Stimulated activated CD8-positive, alpha-beta memory T cell treated with anti-CD3 and anti-CD28 coated beads, Interleukin-15, amount 100 ng/mL, for 1 hour (primary cell): ENCODE results near the gene BCCIP.

Experiments
- DNase-seq: peaks from one replicate; pipeline ENCODE4 v3.0.0-alpha.2; 2020; ENCODE audit warnings: low read depth

Gene BCCIP

DNA sequence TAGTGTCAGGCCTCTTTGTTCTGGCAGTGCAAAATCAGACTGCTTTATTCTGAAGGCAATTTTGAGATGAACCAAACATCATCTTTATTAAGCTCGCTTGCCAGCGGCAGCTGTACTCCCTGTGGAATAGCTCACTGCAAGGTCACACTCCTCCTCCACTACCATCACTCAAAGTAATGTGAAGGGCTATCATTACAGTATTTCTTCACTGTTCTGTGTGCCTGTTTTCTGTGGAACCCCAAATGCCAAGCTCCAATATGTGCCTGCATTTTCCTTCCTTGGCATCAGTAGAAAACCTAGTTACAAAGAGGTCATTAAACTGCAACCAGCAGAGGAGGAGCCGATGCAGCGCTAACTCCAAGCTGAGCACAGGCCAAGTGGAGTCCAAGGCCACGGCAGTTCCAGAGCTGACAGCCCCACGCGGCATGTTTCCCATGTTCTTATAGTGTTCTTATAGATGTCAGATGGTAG lies 21.4 kb downstream of the BCCIP start:
- DNase-seq, result no peak

DNA sequence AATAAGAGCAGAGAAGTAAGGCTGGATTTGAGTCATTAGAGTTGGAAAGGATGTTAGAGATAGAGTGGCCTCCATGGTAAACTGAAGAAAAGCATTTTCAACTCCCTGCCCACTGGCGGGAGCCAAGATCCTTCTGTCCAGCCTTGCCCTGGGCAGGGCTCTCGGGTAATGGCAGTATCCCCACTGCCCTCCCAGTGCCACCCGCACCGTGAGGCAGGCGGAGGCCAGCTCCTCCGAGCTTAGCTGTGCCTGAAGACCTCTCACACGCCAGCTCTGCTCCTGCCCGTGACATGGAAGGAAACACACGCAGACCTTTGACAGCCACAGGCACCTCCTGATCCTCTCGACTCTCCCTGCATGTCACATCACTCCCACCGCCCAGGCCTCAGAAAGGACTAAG lies 22.3 kb downstream of the BCCIP start:
- DNase-seq, result no peak

DNA sequence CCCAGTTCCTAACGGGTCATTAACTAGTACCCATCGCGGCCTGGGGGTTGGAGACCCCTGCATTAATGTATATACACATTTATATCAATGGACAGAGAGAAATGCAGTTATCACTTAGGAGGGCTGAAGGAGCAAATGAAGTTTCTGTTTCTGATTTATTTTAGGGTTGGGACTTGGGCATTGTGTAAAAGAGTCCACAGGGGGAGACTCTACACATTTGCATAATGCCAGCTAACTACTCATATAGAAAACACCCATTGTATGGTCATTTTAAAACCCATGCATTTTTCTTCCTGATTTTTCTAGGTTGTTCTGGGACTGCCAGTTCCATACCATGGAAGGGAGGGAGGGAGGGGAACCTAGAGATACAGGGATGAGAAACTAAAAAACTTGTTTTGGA lies 23.5 kb downstream of the BCCIP start:
- DNase-seq, result no peak

DNA sequence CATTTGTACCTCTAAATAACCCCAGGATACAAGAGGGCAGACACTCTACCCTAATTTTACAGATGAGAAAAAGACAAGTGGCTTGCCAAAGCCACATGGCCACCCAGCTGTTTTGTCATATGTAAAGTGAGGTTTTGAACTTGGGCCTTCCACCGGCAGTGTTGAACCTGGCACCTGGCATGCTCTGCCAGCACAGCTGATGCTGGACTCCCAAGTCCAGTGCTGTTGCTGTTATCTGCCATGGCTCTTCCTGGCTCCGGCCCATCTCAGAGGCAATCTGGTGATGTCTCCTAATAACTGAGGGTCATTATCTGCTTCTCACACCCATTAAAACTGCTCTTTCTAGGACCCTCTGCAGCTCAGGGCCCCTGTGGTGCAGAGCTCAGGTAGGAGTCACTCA lies 25.0 kb downstream of the BCCIP start:
- DNase-seq, result no peak

DNA sequence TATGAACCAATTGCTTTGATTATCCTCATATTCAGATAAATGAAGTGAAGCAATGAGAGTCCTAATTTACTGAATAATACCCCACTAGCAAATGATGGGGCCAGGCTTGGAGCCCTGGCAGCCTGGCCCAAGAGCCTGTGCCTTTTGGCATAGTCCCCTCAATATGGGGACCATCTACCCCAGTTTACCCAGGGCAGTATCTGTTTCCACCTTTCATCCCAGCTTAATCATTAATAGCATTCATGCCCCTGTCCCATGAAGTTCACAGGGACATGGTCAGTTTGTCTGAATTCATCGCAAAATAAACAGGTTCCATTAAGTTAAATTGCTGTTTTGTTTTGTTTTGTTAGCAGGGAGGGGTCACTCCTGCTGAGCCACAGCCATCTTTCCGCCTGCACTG lies 25.5 kb downstream of the BCCIP start:
- DNase-seq, result no peak

DNA sequence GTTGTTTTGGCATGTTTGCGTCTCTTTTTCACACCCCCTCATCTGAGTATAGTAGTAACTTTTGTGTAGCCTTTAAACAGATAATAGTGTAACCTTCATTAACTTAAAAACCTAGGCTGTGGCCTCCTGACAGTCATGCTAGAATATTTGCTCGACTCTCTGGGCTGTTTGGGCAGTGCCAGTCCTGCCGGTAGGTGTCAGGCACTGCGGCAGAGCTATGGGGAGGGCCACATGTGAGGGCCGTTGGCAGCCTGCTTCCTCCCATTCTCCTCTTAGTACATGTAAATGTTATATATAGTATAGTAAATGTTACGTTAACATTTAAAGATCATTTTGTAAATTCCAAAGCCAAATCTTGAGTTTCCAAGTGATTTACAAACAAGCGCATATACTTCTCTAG lies 26.1 kb downstream of the BCCIP start:
- no peak for DNase-seq

DNA sequence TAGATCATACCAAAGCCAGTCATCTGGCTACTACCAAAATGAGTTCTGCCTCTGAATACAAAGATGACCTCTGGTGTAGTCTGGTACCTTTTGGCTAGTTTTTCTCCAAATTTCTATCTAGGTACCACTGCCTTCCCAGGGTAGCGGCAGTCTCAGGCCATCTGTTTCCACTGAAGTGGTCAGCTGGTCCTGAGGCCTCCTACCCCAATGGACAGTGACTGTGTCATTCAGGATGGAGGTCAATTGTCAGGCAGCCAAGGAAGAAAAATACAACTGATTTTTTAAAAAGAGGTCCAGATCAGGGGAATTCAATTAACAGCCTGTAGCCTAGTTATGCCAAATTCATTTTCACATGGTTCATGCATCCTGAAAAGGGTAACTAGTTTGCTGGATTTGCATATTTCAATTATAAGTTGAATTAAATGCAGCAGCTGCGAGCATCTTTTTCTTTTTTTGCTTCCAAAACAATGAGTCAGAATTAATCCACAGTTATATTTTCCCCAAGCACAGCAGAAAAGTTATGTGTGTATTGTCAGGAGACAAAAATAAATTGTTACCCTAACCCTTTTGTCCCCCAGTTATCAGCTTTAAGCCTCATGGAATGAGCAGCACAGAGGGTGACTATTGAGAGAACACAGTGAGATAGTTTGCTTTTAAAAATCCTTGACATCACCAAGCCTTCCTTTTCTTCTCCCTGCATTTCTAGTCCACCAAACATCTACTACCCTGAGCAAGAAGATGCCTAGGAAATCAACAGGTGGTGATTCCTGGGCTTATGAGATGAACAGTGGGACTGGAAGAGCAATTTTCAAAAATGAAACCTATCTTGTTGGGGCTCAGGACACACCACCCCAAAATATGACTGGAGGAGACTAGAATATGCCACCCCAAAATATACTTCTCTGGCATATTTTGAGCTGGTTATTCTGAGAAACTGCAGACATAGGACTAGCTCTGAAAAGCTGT lies 27.7 kb downstream of the BCCIP start:
- no peak for DNase-seq

DNA sequence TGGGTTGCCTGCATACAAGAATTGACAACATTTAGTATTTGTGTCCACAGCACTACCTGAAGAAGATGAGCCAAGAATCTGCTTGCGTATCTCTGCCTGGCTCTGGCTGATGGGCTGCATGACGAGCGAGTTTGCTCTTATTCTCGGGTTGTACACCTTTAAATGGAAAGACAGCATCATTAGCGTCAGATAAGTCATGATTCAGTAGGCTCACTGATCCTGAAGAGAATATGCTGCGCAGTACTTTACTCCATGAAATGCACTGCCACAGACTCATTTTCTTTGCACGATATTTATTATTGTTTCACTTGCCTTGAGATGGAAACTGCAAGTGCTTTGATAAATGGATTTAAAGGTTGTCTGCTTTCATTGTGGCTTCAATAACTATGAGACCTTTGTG lies 29.1 kb downstream of the BCCIP start:
- DNase-seq, result no peak

DNA sequence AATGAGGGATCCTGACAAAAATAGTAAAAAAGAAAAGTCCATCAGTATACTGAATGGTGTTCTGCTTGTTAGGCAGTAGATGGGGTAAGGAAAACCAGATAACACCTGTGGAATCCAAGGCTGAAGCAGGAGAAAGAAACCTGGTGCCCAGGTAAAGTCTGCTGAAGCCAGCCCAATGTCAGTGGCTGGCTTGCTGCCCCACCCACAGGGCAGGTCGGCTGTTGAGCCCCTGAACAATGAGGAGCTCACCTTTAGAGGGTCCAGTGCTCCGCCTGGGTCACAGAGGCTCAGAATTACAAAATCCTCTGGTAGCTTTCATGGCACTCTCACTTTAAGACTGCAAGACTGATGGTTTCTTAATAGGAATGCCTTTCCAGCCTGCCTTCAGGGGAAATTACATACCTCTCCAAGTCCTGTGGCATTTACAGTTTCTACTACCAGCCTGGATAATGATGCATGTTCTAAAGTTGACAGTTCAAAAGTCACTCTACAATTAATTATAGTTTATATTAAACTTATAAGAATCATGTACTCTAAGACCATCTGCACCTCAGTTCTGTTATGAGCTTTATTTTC lies 33.9 kb downstream of the BCCIP start:
- DNase-seq, result no peak

DNA sequence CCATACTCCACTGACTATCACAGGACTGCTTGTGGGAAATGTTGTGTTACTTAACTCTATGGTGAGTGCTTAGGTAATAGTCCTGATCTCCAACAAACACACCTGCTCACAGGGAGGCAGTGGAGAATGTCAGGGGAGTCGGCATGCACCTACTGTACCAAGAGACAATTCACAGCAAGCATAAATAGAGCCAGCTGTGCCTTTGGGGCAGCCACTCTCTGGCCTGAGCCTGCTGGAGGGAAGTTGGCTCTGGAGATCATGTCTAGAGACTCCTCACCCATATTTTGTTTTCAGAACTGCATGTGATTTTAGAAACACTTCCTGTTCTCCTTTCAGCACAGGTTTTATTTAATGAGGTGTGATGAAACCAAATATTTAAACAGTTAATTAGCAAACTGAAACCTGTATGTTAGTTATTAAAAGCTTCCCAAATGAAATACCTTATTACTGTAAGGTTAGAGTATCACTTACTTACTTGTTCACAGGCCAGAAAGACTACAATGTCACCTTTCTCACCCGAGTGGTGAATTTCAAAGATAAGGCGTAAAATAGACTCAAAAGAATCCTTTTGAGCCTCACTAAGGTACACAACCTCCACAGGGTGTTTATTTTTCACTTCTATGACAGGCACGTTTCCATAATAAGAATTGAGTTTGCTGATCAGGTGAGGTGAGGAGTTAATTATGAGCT lies 35.9 kb downstream of the BCCIP start:
- no peak for DNase-seq

DNA sequence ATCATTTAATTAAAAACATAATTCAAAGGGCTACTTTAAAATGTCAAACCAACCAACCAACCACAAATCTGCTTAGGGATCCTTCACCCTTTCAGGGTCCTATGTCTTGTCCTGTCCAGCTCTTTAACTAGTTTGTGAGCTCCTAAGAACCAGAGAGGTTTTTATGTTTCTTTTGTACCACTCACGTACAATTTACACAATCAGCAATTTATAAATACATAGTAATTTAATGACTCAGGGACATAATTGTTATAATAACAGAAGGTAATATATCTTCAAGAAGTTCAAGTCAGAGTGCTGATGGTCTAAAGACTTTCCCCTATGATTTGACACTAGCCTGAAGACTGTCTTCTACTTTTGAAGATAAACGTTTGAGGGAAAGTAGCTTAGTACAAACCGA lies 41.8 kb downstream of the BCCIP start:
- no peak for DNase-seq

DNA sequence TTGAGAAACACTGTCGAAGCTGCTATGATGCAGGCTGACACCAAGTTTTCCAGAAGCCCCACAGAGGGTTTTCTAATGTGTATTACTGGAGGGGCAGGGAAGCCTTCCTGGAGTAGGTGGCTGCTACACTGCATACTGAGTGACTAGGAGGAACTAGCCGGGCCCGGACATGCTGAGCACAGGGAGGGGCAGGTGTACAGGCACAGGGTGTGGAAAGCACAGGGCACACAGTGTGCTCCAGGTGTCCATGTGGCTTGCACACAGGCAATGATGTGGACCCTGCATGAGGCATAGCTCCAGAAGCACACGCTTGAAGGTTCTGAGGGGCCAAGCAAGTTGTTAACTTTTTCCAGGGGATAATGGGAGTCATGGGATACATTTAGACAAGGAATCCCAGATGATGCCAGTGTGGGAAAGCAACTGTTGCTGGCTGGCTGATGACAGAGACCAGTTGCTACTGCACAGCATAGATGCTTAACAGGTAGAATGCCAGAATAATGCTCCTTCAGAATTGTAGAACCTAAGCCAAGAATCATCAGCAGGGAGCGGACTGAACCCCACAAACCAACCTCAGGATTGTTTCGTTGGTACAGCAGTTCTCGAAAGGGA lies 43.2 kb downstream of the BCCIP start:
- DNase-seq, result no peak

DNA sequence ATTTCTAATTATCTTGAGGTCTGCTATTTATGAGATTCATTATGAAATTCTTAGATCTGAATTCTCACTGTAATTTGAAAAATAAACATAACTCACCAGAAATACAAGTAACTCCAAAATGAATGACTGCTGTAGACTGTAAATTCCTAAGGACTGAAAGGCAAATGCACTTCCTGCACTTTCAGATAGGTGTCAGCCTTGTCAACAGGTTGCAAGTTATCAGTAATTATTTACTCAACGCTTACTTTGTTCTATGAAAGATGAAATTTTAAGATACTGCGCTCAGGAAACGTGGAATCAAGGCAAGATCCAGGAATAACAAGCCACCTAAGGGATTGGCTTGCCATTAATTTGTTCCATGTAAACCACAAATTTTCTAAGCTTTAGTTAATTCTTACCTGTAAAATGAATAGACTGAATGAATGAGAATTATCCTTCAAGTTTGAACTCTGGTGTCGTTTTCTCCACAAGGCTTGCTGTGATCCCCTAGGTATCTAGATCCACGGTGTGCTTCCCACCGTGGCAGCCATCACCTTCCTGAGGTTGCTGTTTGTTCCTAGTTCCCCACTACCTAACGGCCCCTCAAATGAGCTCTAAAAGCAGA lies 45.1 kb downstream of the BCCIP start:
- DNase-seq, result no peak

DNA sequence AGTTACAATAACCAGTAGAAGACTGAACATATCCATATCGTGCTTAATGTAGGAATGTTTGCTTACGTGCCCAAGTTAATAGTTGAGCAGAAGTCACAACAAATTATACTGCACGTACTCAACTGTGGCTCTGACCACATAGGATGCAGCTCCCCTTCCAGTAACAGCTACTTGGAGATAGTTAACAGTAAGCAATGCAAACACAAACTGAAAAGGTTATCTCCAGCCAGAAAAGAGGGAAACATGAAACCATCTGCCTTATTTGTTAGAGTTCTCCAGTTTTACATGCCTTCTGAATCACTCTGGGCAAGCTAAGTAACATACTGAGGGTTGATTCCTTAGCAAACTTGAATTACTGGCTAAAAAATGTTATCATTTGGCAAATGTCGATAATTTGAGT lies 48.0 kb downstream of the BCCIP start:
- no peak for DNase-seq

DNA sequence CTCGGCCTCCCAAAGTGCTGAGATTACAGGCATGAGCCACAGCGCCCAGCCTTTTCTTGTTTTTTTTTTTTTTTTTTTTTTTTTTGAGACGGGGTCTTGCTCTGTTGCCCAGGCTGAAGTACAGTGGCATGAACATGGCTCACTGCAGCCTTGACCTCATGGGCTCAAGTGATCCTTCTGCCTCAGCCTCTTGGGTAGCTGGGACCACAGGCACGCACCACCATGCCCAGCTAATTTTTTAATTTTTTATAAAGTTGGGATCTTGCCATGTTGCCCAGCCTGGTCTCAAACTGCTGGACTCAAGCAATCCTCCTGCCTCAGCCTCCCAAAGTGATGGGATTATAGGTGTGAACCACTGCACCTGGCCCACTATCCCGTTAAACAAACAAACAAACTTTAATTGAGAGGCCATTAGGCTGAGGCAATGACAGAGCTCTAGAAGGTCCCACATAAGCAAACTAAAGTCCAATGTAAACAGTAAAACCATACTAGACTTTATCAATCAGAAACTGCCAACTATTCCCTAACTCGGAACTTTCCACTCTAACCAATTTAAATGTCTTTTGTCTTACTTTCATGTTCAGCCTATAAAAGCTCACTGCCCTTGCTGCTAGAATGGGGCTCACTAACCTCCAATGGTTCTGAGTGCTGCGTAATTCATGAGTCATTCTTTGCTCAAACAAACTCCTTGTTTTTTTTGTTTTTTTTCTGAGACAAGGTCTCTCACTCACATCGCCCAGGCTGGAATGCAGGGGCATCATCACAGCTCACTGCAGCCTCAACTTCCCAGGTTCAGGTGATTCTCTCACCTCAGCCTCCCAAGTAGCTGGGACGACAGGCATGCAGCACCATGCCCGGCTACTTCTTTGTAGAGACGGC lies 55.9 kb downstream of the BCCIP start:
- DNase-seq, result no peak

DNA sequence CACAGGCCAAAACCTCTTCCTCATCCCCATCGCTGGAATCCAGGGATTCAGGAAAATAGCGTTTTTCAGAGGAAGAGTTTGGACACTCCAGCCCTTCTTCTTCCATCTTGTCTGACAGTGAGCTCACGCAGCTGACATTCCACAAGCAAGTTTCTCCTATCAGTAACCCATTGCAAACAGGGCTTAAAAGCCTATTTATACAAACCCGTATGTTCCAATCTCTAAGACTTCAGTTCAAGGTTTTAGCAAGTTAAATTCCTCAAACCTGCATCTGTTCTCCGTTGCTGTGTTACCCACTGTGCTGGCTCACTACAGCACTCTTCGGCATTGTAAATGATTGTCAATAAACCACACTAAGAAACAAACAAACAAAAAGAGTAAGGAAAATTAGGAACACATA lies 57.4 kb downstream of the BCCIP start:
- DNase-seq, result no peak

DNA sequence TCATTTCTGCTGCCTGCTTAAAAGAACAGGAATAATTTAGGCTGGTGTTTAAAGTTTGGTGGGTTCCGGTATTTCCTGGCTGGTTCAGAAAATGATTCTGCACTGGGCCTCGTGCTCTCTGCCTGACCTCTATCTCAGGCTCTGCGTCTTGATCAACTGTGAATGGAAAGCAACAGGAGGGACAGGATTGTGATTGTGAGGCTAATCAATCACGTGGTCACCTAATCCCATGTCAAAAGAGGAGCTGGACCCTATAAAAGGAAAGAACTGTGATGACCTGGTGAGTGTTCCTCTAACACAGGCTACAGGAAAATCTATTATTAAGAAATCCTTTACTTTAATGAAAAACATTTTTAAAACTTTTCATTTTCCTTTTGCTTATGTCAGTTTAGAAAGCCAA lies 57.8 kb downstream of the BCCIP start, which contains the start of gene DHX32:
Gene DHX32, minus strand, starts transcription at position 101 of the 400 bp plus-strand sequence. CDS start 468 bp downstream, outside the sequence.
- DNase-seq, result no peak

DNA sequence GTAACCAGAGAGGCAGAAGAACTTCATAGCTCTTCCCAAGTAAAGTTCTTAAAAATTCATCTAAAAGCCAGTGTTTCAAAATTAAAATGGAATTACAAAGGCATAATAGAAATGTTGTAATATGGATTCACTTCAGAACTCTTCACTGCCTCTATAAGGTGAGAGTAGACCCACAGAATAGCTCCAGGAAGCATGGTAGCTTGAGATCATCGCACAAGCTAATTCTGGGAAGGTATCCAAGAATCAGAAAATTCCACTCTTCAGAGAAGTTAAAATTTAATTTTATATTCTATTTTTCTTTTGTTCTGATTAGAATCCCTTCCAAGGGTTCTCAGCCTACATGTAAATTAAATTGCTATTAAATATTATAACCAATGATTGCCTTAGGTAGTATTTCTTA lies 59.2 kb downstream of the BCCIP start:
- DNase-seq, result no peak

DNA sequence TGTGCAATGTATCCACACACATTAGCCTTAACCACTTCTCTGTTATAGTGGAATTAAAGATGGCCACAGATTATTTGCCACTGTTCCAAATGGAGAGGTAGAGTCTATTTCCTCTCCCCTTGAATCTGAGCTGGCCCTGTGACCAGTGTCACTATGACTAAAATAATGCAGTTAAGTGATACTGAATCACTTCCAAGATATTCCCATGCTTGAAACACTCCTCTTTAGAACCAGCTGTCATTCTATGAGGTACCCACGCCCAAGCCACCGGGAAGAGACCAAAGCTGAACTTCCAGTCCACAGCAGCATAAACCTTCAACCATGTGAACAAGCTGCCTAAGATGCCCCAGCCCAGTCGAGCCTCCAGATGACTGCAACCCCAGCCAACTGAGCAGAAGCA lies 59.9 kb downstream of the BCCIP start:
- DNase-seq, result no peak
